Parathyroid adenoma (tissue), 2 donors: ENCODE data around the gene PRPF6.
A peak's percentile ranks its signal among the peaks of the same experiment; 100 is the strongest.

Source experiments
- H2AFZ ChIP-seq: fragments of 300-600 bp; sonication (generic); one replicate; pipeline ENCODE4 v1.7.0; 2017; ENCODE audit warnings: antibody characterized with exemption, mild to moderate bottlenecking
- H3K27ac ChIP-seq: fragments of 300-600 bp; sonication (generic); one replicate; pipeline ENCODE4 v1.7.0; 2017
- H3K27me3 ChIP-seq: fragments of 300-600 bp; sonication (generic); one replicate; pipeline ENCODE4 v1.7.0; 2017; ENCODE audit warnings: low read length; ENCODE audit not compliant: control insufficient read depth, insufficient read depth
- H3K36me3 ChIP-seq: fragments of 300-600 bp; sonication (generic); one replicate; pipeline ENCODE4 v1.7.0; 2017; ENCODE audit warnings: low read length; ENCODE audit not compliant: control insufficient read depth, insufficient read depth
- H3K4me1 ChIP-seq: fragments of 300-600 bp; sonication (generic); one replicate; pipeline ENCODE4 v1.7.0; 2017; ENCODE audit warnings: control low read depth
- H3K4me2 ChIP-seq: fragments of 300-600 bp; sonication (generic); one replicate; pipeline ENCODE4 v1.7.0; 2017; ENCODE audit warnings: low read length
- H3K4me3 ChIP-seq: fragments of 300-600 bp; sonication (generic); one replicate; pipeline ENCODE4 v1.7.0; 2017; ENCODE audit warnings: low read depth, low read length
- H3K79me2 ChIP-seq: fragments of 300-600 bp; sonication (generic); one replicate; pipeline ENCODE4 v1.7.0; 2017; ENCODE audit warnings: control low read depth
- H3K9ac ChIP-seq: fragments of 300-600 bp; sonication (generic); one replicate; pipeline ENCODE4 v1.7.0; 2017; ENCODE audit warnings: mild to moderate bottlenecking
- H3K9me3 ChIP-seq: fragments of 300-600 bp; sonication (generic); one replicate; pipeline ENCODE4 v1.7.0; 2017; ENCODE audit warnings: low read length; ENCODE audit not compliant: control insufficient read depth
- CTCF ChIP-seq: fragments of 300-600 bp; sonication (generic); IDR thresholded peaks from one replicate; pipeline ENCODE4 v1.7.0; 2017; ENCODE audit warnings: antibody characterized with exemption, mild to moderate bottlenecking
- donor health status: primary hyperparathyroidism.

Gene PRPF6

GRCh38 chr20:63951398-63952209, 29.3 kb upstream of the PRPF6 start:
- Histone ChIP-seq H3K27ac (no peak overlapping the region), H3K4me1 (peaks cover 42% of the 10 kb centered on the region)
- no peak for TF ChIP-seq CTCF

GRCh38 chr20:63952210-63952535, 28.8 kb upstream of the PRPF6 start:
- peaks cover 42% of the 10 kb centered on the region for H3K4me1 ChIP-seq
- H2AFZ ChIP-seq, result no peak overlapping the region
- no peaks in the 10 kb centered on the region for H3K9me3 ChIP-seq
- no peak for TF ChIP-seq CTCF
- H3K4me2 ChIP-seq, result no peak overlapping the region
- no peaks in the 10 kb centered on the region for H3K36me3 ChIP-seq
- H3K4me3 ChIP-seq, result no peak overlapping the region
- H3K79me2 ChIP-seq, result peaks cover 63% of the 10 kb centered on the region
- no peak overlapping the region for H3K9ac ChIP-seq
- no peaks in the 10 kb centered on the region for H3K27me3 ChIP-seq
- no peak overlapping the region for H3K27ac ChIP-seq

More at GRCh38 chr20:63951398-63952209, 29.3 kb upstream of the PRPF6 start:
- peaks cover 64% of the 10 kb centered on the region for H3K79me2 ChIP-seq
- H3K36me3 ChIP-seq, result no peaks in the 10 kb centered on the region
- H3K27me3 ChIP-seq, result no peaks in the 10 kb centered on the region
- H3K4me2 ChIP-seq, result no peak overlapping the region
- H2AFZ ChIP-seq, result no peak overlapping the region
- no peak overlapping the region for H3K4me3 ChIP-seq
- no peak overlapping the region for H3K9ac ChIP-seq
- H3K9me3 ChIP-seq, result no peaks in the 10 kb centered on the region

- Histone ChIP-seq H3K9me3 (no peaks in the 10 kb centered on the region), H3K4me1 (peaks cover 42% of the 10 kb centered on the region), H3K4me3 (no peak overlapping the region), H3K36me3 (no peaks in the 10 kb centered on the region), H3K9ac (no peak overlapping the region), H3K27ac (no peak overlapping the region), H3K27me3 (no peaks in the 10 kb centered on the region), H3K79me2 (peaks cover 57% of the 10 kb centered on the region), H3K4me2 (no peak overlapping the region), H2AFZ (no peak overlapping the region)
- no peak for TF ChIP-seq CTCF
These were observed 28.2 kb upstream of the PRPF6 start for GRCh38 chr20:63952769-63953168.

- Histone ChIP-seq H3K27me3 (no peaks in the 10 kb centered on the region), H3K79me2 (peaks cover 56% of the 10 kb centered on the region), H3K4me3 (no peak overlapping the region), H3K4me2 (peak overlapping the region; percentile 52), H3K27ac (no peak overlapping the region), H3K36me3 (no peaks in the 10 kb centered on the region), H2AFZ (no peak overlapping the region), H3K9ac (no peak overlapping the region), H3K9me3 (no peaks in the 10 kb centered on the region), H3K4me1 (peaks cover 34% of the 10 kb centered on the region)
- no peak for TF ChIP-seq CTCF
These were observed 27.0 kb upstream of the PRPF6 start for GRCh38 chr20:63953764-63954429.
